NCI-H1417 (cell line): ENCODE results near the gene ELOVL6.
"Not testable (repeated sequence)": the region's sequence is repeated elsewhere in the genome, so short reads cannot be mapped to it uniquely, and the experiment has no call there.

ENCODE experiments used
- DNase-seq, 3 experiments: peaks; one replicate each; lab custom pipeline; 2025; lab: John Stamatoyannopoulos, UW

The ELOVL6 gene

DNA sequence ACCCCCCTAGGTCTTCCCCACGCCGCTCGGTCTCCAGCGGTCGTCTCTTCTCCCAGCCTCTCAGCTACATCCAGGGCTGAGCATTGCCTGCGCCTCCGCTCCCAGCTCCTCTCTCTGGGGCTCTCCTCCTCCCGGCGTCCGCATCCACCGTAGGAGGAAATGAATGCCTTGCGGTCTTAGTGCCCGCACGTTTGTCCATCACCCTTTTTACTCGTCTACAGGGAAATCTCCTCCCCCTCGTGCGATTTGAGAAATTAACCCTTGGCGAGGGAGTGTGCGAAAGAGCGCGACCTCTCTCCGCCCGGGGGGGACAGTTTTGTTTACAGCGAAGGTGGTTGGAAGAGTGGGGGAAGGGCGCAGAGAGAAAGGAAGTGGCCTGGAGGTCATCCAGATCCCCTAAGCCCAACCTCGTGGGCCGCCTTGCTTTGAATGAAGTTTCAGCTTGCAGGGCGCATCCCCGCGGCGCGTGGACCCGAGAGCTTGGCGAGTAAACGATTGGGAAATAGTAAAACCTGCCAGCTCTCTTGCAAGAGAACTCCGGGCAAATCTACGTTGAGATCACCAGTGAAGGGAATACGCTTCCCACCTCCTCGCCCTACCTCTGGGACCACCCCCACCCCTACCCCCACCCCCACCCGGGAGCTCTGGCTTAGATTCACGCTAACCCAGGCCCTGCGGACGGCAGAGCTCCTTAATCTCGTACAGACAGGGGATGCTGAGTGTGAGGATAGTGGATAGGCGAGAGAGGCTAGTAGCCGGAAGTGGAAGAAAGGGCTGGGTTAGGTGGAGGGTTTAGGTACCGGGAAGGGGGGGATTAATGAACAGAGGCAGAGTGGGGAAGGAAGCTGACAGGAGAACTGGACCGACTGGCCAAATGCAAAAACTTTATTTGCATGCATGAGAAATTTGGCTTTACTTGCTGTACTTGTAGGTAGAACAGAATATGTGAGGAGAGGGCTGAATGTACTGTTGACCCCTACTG, at the start of gene ELOVL6:
ELOVL6 (minus strand) TSS at position 181 of the 982 bp plus-strand sequence. CDS start 280 bp downstream, outside the sequence.
- DNase-seq, result peak; percentile 25 to 90 (median 73)

DNA sequence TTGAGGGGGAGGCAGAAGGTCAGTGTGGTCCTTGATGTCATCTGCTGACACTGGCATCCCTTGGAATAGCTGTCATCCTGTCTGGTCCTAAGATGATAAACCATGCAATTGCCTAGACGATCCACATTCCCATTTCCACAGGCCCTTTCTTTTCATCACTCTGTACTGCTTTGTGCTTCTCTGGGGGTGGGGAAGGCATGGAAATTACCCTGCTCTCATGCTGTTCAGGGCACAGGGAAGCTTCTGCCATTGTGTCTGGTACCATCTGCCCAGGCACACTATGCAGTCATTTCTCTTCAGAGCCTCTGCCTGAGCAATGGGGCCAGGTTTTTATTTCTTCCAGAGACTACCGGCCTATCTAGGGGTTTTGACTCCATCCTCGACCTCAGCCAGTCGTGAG, 49.7 kb upstream of the ELOVL6 start:
- DNase-seq, result no peak

GRCh38 chr4:110247591-110247990, 49.2 kb upstream of the ELOVL6 start:
- DNase-seq, result no peak

DNA sequence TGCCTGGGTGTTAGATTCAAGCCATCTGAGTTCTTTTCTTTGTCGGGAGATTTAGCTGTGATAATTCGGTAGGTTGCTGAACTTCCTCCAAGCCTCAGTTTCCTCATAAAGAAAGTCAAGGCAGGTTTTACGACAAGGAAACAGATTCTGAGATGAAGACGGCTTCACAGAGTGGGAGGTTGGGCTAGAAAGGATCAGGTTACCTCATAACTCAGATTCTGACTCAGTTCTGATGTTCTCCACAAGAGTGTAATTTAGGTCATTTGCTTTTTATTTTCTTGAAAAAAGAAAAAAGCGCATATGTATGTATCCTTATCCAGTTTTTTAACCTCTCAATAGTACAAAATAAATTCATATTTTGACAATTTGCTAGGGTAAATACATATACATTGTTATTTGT, 47.2 kb upstream of the ELOVL6 start:
- DNase-seq, result no peak

- DNase-seq, result no peak
Observed at GRCh38 chr4:110236324-110236723, 37.9 kb upstream of the ELOVL6 start.

DNA sequence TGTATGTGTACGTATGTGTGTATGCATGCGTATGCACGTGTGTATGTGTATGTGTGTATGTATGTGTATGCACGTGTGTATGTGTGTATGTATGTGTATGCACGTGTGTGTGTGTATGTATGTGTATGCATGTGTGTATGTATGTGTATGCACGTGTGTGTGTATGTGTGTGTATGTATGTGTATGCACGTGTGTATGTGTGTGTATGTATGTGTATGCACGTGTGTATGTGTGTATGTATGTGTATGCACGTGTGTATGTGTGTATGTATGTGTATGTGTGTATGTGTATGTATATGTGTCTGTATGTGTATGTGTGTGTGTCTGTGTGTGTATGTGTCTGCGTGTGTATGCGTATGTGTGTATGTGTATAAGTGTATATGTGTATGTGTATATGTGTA, 35.2 kb upstream of the ELOVL6 start:
- not testable (repeated sequence) for DNase-seq

GRCh38 chr4:110231869-110232268, 33.5 kb upstream of the ELOVL6 start:
- DNase-seq, result no peak

DNA sequence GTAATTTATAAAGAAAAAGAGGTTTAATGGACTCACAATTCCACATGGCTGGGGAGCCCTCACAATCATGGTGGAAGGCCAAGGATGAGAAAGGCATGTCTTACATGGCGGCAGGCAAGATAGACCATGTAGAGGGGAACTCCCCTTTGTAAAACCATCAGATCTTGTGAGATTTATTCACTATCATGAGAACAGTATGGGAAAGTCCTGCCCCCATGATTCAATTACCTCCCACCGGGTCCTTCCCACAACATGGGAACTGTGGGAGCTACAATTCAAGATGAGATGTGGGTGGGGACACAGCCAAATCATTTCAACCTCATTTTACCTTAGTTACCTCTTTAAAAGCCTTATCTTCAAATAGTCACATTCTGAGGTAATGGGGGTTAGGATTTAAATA, 30.9 kb upstream of the ELOVL6 start:
- DNase-seq, result no peak

DNA sequence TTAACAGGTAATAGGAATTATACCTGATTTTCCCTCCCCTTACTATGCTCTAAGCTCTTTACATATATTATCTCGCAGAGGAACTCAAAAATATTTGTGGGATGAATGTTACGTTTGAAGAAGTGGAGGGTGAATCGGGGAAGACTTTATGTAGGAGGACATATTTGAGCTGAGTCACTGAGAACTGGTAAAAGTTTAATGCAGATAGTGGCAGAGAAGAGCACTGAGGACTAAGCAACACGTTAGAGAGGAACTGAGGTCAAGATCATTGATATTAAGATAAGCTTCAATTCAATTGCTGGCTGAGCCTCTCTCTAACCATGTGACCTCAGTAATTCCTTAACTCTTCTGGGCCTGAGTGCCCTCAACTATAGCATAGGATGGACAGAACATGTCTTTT, 26.4 kb upstream of the ELOVL6 start:
- no peak for DNase-seq

DNA sequence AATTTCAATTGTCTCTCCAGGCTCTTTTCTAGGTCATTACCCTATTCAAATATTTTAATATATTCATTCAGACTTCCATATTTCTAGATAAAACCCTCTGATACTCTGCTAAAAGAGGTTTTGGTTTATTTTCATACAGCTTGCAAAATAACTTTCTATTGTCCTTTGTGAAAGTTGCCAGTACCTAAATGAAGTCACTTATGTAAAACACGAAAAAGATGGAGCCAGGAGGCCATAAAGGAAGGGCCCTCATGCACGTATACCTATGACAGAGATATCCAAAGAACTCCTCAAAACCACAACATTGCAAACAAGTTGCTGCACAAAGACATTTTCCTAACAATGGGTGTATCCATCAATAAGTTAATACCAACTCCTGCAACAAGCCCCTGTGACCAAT, 25.7 kb upstream of the ELOVL6 start:
- no peak for DNase-seq

DNA sequence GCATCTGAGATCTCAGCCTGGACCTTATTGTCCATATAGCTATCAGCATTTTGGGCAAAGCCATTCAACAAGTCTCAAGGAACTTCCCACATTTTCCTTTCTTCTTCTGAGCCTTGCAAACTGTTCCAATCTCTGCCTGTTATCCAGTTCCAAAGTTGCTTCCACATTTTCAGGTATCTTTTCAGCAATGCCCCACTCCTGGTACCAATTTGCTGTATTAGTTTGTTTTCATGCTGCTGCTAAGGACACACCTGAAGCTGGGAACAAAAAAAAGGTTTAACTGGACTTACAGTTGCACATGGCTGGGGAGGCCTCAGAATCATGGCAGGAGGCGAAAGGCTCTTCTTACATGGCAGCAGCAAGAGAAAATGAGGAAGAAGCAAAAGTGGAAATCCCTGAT, 20.5 kb upstream of the ELOVL6 start:
- not testable (repeated sequence) for DNase-seq

- not testable (repeated sequence) for DNase-seq
Observed at GRCh38 chr4:110217181-110217580, 18.8 kb upstream of the ELOVL6 start.

- DNase-seq, result no peak
Observed at GRCh38 chr4:110216129-110216528, 17.7 kb upstream of the ELOVL6 start.

- DNase-seq, result no peak
Observed at GRCh38 chr4:110211770-110212061, 13.3 kb upstream of the ELOVL6 start.

- peak; percentile 2 to 49 (median 6) for DNase-seq
Observed at GRCh38 chr4:110211007-110211769, 12.8 kb upstream of the ELOVL6 start.

- no peak for DNase-seq
Observed at GRCh38 chr4:110208419-110208818, 10.0 kb upstream of the ELOVL6 start.

- DNase-seq, result no peak
Observed at GRCh38 chr4:110207233-110207632, 8.8 kb upstream of the ELOVL6 start.

DNA sequence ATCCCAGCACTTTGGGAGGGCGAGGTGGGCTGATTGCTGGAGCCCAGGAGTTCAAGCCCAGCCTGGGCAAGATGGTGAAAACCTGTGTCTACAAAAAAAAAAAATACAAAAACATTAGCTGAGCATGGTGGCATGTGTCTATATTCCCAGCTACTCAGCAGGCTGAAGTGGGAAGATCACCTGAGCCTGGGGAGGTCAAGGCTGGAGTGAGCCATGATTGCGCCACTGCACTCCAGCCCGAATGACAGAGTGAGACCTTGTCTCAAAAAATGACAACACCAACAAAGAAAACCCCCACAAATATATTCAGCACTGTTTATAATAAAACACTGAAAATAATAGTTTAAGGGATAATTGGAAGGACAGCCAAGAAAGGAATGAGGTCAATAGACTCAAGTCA, 3.6 kb upstream of the ELOVL6 start:
- no peak for DNase-seq

DNA sequence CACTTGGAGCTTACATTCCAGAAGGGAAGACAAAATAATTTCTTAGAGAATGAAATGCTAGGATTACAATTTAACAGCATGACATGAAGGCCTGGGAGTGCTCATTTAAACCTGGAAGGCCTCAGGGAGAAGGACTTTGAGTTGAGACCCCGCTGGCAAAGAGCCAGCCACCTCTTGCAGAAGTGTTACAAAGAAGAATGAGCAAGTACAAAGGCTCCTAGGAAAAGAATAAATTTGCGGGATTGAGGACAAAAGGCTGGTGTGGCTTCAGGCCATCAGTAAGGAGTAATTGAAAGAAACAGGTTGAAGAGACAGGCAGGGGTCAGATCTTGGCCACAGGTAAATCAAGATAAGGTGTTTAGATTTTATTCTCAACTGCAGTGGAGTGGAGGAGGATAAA, 3.1 kb upstream of the ELOVL6 start:
- no peak for DNase-seq

- DNase-seq, result no peak
Observed at GRCh38 chr4:110200689-110201088, 2.3 kb upstream of the ELOVL6 start.

DNA sequence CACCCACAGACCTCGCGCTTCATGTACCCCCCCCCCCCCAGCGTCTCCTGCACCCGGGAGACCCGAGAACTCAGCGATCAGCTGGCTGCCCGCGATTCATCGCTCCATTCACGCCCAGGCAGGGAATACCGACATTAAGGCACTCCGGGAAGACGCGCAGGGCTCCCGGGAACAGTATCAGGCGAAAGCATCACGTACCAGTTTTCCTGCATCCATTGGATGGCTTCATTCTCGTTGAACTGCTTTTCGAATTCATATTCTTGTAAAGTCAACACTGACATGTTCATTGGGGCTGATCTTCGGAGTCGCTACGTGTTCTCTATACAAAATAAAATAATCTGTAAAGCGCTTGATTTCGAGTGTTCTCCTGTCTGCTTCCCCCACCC, 373 bp downstream of the ELOVL6 start:
- DNase-seq, result peak; percentile 25 to 74 (median 71)

- DNase-seq, result peak; percentile 28 to 79 (median 72)
Observed at GRCh38 chr4:110197529-110198042, 829 bp downstream of the ELOVL6 start.
